Daoy (cell line): ENCODE results near the gene TRAPPC2. TPM values are rescaled to one million over a fixed set of nuclear protein-coding genes. Genes with fewer than 3 reads are reported as not detected.
"Not testable (repeated sequence)": the region's sequence is repeated elsewhere in the genome, so short reads cannot be mapped to it uniquely, and the experiment has no call there.

Source experiments
- DNase-seq: peaks from one replicate; pipeline ENCODE4 v3.0.0-alpha.2; 2015; ENCODE audit warnings: low read depth
- total RNA-seq: library from RNA; depleted of rRNA; stranded (reverse); fragments of >200 nt; shearing (Covaris generic); gene quantifications from 2 replicates; pipeline ENCODE4 v1.2.3, GENCODE V29; 2014

TRAPPC2 gene
- total RNA-seq, 1 experiment from 2014 or later, result 6.7 TPM

- DNase-seq, result no peak
These were observed 36.0 kb downstream of the TRAPPC2 start for GRCh38 chrX:13698432-13698831.

- DNase-seq, result no peak
These were observed 36.4 kb downstream of the TRAPPC2 start for GRCh38 chrX:13697976-13698375.

- no peak for DNase-seq
These were observed 37.0 kb downstream of the TRAPPC2 start for GRCh38 chrX:13697455-13697854.

- no peak for DNase-seq
These were observed 38.8 kb downstream of the TRAPPC2 start for GRCh38 chrX:13695601-13696115.

GRCh38 chrX:13694983-13695382, 39.4 kb downstream of the TRAPPC2 start:
- no peak for DNase-seq

- peak; percentile 8 for DNase-seq
These were observed 40.1 kb downstream of the TRAPPC2 start for GRCh38 chrX:13694359-13694758.

- no peak for DNase-seq
These were observed 41.0 kb downstream of the TRAPPC2 start for GRCh38 chrX:13693341-13693961.

- DNase-seq, result no peak
These were observed 41.6 kb downstream of the TRAPPC2 start for GRCh38 chrX:13692771-13693231.

- peak; percentile 33 for DNase-seq
These were observed 42.5 kb downstream of the TRAPPC2 start for GRCh38 chrX:13691841-13692371.

- DNase-seq, result no peak
These were observed 43.6 kb downstream of the TRAPPC2 start for GRCh38 chrX:13690836-13691235.

- DNase-seq, result peak; percentile 14
These were observed 44.6 kb downstream of the TRAPPC2 start for GRCh38 chrX:13689741-13690211.

- peak; percentile 78 for DNase-seq
These were observed 45.3 kb downstream of the TRAPPC2 start, which contains the start of gene RAB9A for GRCh38 chrX:13688958-13689740. Gene RAB9A (plus strand): TSS chrX:13689128. CDS start chrX:13708747, 19,619 bp downstream.

- DNase-seq, result no peak
These were observed 45.9 kb downstream of the TRAPPC2 start for GRCh38 chrX:13688384-13688957.

GRCh38 chrX:13687203-13687602, 47.2 kb downstream of the TRAPPC2 start:
- DNase-seq, result no peak

GRCh38 chrX:13685126-13685763, 49.2 kb downstream of the TRAPPC2 start:
- DNase-seq, result peak; percentile 30

GRCh38 chrX:13684361-13684760, 50.1 kb downstream of the TRAPPC2 start:
- DNase-seq, result no peak

GRCh38 chrX:13681595-13681994, 52.8 kb downstream of the TRAPPC2 start:
- no peak for DNase-seq

- DNase-seq, result not testable (repeated sequence)
These were observed 54.7 kb downstream of the TRAPPC2 start for GRCh38 chrX:13679700-13680099.

GRCh38 chrX:13676885-13677284, 57.5 kb downstream of the TRAPPC2 start:
- no peak for DNase-seq

- no peak for DNase-seq
These were observed 61.4 kb downstream of the TRAPPC2 start for GRCh38 chrX:13673016-13673415.

GRCh38 chrX:13670197-13670596, 64.2 kb downstream of the TRAPPC2 start:
- no peak for DNase-seq

GRCh38 chrX:13669755-13670154, 64.7 kb downstream of the TRAPPC2 start:
- DNase-seq, result not testable (repeated sequence)
